ENCODE results near the gene CCDC200.

GRCh38 chr17:43171586-43172487, 56.6 kb downstream of the CCDC200 start:
- TF ChIP-seq POLR2A (IDR thresholded peaks at IDR 0.05; ENCODE audit: low read length) (no peak), GATA1 (IDR thresholded peaks at IDR 0.05; ENCODE audit: low read depth, low read length) (no peak)
